Kidney glomerular epithelial cell (primary cell): ENCODE measurements around the gene DNAJC15.
A peak's percentile ranks its signal among the peaks of the same experiment; 100 is the strongest.
"Not testable (repeated sequence)": the region's sequence is repeated elsewhere in the genome, so short reads cannot be mapped to it uniquely, and the experiment has no call there.

Experiments used
- DNase-seq: peaks from one replicate; lab custom pipeline; 2025; lab: John Stamatoyannopoulos, UW

Gene DNAJC15

DNA sequence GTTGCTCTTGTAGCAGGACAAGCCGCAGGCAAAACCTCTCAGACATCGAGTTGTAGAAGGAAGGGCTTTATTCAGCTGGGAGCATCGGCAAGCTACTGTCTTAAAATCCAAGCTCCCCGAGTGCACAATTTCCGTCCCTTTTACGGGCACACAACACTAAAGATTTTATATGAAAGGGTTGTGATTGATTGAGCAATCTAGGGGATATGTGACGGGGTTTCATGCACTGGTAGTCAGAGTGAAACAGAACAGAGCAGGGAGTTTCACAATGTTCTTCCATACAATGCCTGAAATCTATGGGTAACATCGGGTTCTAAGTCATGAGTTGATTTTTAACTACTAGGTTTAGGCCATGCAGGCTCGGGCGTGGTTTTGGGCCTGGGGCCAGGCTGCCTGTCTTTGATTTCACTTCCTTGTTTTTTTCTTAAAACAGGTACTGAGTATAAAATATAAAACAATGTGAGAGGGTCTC, 22.0 kb downstream of the DNAJC15 start:
- peak; percentile 24 for DNase-seq

DNA sequence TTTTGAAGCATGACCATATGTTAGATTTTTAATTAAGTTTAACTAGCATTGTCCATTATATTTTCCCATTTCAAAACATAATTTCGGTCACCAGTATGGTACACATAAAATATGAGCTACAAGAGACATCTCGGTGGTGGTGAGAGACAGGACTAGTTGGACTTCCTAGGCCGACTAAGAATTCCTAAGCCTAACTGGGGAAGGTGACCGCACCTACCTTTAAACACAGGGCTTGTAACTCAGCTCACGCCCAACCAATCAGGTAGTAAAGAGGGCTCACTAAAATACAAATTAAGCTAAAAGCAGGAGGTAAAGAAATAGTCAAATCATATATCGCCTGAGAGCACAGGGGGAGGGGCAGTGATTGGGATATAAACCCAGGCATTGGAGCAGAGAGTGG, 22.9 kb downstream of the DNAJC15 start:
- DNase-seq, result no peak

DNA sequence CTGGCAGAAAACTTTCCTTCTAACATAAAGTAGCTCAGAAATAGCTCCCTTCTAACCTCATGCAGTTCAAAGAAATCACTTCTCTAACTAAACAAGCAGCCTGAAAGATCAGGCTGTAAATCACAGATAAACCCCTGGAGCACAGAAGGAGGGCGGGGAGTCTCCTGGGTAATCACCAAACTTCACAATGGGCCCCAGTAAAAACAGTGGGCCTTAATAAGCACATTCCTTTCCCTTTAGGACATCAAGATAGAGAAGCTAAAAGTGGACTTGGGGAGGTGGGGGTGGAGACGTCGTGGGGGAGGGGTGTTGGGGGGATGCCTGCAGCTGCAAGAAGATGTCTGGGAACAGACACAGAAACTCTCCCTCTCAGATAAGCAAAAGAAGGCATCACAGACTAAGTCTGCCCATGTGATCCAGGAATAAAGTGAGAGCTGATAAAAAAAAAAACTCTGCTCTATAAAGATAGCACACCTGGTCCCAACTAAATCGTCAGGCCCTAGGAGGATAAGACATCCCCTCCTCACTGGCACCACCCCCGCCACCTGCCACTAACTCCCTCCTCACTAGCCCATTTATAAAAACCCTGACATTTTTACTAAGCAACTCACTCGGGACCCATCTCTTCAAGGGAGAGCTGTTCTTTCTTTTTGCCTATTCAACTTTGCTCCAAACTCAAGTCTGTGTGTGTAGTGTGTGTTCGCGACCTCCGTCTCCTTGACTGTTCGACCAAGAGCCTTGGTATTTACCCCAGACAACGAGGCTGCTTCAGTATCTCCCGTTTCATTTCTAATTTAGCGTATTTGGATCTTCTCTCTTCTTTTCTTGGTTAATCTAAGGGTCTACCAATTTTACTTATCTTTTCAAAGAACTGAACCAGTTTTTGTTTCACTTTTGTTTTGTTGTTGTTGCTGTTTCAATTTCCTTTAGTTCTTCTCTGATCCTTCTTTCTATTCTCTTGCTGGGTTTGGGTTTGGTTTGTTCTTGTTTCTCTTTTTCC, 31.7 kb downstream of the DNAJC15 start:
- DNase-seq, result peak; percentile 78

DNA sequence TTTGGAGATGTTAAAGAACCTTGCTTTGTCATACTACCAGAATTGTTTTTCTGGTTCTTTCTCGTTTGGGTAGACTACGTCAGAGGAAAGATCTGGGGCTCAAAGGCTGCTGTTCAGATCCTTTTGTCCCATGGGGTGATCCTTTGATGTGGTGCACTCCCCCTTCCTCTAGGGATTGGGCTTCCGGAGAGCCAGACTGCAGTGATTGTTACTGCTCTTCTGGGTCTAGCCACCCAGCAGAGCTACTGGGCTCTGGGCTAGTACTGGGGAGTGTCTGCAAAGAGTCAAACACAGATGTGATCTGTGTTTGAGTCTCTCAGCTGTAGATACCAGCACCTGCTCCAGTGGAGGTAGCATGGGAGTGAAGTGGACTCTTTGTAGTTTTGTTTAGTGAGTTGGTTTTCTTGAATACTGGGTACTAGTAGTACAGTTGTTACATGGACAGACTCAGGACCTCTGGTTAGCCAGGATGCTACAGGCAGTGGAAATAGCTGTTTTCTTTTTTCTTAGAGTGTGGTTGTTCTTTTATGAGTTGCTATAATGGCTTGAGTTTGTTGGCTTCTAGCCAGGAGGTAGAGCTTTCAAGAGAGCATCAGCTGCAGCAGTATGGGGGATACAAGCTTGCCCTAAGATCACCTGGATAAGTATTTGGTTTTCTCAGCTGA, 34.4 kb downstream of the DNAJC15 start:
- DNase-seq, result peak; percentile 58

DNA sequence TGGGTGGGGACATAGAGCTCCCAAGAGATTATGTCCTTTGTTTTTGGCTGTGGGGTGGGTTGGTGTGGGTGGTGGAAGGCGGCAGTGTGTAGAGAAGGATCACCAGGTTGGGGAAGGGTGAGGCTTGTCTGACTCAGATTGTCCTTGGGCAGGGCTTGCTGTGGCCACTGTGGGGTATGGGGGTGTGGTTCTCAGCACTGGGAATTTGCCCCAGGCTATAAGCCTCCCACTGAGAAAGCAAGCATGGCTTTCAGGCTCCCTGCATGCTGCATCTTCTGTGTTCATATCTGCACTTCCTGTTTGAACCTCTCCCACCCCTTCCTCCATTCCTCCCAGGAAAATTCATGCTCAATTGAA, 34.9 kb downstream of the DNAJC15 start:
- DNase-seq, result peak; percentile 58

DNA sequence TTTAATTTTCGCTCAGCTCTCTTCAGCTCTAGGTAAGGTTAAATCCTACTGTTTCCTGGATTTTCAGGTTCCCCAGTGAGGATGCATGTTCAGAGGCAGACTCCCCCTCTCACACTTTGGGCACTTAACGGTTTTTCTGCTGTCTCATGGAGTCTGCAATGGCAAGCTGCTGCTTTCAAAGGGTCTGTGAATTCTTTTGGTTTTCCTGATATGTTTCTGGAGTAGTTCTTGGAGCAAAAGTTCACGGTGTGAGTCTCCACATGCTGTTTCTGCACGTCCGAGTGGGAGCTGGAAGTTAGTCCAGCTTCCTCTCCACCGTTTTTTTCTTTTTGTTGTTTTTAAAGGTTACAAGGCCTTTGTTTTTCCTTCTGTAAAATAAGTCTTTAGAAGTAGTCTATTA, 35.4 kb downstream of the DNAJC15 start:
- no peak for DNase-seq

DNA sequence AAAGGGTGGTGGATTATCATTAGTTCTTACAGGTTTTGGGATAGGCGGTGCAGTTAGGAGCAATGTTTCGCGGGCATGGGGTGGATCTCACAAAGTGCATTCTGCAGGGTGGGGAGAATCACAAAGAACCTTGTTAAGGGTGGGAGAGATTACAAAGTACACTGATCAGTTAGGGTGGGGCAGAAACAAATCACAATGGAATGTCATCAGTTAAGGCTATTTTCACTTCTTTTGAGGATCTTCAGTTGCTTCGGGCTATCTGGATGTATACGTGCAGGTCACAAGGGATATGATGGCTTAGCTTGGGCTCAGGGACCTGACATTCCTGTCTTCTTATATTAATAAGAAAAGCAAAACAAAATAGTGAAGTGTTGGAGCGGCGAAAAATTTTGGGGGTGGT, 36.4 kb downstream of the DNAJC15 start:
- DNase-seq, result not testable (repeated sequence)

DNA sequence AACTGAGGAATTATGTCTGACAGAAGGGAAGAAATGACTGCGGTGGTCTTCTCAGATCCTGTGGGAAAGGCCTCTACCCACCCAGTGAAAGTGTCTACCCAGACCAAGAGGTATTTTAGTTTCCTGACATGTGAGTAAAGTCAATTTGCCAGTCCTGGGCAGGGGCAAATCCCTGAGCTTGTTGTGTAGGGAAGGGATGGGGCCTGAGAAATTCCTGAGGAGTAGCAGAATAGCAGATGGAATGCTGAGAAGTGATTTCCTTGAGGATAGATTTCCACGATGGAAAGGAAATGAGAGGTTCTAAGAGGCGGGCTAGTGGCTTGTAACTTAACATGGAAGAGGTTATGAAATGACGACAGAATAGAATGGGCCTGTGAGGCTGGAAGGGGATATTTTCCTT, 37.4 kb downstream of the DNAJC15 start:
- not testable (repeated sequence) for DNase-seq

DNA sequence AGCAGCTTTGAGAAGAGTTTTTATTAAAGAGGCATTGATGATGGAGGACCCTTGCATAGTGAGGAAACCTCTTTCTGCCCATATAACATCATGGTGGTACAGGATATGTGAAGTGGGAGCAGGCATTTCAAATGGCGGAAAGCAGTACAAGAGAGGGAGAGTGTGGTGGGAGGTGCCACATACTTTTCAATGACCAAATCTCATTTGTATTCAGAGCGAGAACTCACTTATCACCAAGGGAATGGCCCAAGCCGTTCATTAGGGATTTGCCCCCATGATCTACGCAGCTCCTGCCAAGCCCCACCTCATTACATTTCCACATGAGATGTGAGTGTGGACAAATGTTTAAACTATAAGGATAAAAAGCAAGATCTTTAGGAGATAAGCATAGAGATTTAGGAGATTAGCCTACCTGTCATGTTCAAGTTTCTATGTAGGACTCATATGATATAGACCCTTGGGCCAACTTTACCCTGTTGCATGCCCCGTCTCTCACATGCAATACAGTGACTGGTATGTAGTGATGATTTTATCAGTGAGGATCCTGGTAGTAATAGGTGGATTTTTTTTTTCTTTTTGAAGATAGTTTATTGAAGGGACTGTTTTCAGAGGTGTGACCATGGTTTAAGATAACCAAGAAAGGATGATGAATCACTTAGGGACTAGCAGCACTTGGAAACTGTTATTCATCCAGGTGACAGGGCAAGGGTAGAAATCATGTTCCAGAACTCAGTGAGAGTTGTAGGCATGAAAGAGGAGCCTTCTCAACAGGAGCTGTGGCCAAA, 38.3 kb downstream of the DNAJC15 start:
- DNase-seq, result no peak

DNA sequence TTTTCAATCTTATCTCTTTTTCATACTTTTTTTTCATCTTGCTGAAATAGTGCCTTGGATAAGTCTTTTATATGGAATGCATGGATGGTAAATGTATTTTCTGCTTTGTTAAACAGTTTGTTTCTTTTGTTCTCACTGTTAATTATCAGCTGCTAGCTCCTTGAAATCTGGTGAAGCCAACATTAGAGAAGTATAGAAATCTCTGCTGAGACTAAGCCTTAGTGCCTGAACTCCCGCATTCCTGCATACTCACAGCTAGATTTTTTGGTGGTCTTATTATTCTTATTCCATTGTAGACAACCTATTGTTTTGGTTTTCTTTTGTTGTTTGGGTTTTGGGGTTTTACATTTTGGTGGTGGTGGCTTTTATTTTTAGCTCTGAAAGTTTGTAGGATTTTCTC, 48.4 kb downstream of the DNAJC15 start:
- DNase-seq, result no peak

DNA sequence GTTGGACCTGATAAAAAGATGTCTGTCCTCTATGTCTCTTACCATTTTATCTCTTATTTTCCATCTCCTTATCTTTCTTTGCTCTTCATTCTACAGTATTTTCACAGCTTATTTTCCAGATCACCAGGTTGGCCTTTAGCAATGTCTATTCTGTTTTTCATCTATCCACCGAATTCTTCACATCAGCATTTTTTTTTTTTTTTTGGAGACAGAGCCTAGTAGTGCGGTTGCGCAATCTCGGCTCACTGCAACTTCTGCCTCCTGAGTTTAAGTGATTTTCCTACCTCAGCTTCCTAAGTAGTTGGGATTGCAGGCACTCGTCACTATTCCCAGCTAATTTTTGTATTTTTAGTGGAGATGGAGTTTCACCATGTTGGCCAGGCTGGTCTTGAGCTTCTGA, 49.0 kb downstream of the DNAJC15 start:
- DNase-seq, result no peak

DNA sequence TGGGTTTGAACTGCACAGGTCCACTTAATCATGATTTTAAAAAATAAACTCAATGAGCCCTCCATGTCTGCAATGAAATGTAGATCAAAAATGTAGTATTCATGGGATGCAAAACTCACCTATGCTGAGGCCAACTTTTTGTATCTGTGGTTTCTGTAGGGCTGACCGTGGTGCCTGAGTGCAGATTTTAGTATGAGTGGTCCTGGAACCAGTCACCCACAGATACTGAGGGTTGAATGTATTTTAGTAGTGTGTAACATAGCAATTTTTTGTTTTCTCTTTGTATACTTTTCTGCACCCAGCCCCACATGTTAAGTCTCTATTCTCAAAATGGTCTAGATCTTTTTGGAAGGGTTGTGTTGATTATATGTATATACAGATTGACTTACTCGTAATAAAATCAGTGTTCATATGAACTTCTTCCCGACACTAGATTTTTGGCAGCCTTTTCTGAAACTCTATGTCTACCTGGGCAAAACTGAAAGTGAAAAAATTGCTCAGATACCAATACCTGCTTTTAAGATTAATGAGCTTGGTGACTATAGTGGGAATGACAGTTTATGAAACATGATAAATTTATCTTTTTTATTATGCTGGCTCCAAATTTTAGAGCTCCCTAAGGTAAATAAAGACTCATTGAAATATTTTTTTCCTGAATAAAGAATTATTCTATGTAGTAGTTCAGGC, 51.6 kb downstream of the DNAJC15 start:
- no peak for DNase-seq

DNA sequence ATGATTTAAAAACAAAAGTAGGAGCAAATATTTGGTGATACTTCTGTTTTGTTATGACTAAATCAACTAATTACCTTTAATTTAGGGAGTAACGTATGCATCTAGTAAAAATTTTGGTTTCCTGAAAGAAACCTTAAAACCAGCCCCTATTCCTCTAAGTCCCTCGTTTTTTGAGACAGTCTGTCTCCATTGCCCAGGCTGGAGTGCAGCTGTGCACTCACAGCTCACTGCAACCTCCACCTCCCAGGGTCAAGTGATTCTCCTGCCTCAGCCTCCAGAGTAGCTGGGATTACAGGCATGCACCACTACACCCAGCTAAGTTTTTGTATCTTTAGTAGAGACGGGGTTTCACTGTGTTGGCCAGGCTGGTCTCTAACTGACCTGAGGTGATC, 52.1 kb downstream of the DNAJC15 start:
- not testable (repeated sequence) for DNase-seq

DNA sequence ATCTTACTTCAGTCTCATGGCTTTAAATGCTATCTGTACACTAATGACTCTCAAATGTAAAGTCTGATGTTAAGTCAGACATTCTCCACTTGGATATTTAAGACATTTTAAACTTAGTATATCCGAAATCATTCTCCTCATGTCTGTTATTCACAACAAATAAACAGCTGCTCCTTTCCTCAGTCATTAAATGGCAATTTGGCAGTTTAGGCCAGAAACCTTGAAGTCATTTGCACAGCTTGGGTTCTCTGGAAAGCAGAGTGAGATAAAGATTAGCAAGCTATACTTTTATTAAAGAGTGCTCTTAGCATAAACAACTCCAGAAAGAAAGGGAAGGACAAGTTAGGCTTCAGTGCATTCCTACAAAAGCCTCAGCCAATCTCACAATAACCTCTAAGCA, 53.7 kb downstream of the DNAJC15 start:
- DNase-seq, result no peak

DNA sequence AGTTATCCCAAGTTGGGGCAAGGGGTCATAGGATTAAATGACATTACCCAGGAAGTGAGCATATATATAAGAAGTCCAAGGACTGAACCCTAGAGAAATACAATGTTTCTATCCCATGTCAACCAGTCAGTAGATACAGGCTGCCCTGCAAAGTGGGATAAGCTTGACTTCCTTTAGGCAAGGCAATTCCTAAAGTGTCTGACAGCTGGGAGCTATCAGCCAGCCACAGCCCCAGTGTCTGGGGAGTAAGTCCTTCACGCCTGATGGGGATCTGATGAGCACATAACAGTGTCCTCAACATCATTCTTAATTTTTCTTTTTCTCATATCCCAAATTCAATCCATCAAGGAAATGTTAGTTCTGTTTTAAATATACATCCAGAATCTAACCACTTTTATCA, 54.1 kb downstream of the DNAJC15 start:
- DNase-seq, result no peak

DNA sequence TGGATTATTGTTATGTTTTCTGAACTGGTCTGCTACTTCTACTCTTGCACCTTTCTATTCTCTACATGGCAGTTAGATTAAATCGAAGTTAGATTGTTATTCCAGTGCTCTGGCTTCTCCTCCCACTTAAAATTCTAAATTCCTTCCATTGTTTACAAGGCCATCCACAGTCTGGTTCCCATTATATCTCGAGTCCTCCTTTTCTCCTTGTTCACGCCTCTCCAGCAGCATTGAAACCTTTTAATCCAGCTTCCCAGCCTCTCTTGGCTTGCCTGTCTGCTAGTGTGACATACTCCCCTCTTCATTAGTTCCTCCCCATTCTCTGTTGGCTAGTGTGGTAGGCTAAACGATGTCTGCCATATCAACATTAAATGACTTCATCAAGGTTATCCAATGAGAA, 54.5 kb downstream of the DNAJC15 start:
- no peak for DNase-seq

DNA sequence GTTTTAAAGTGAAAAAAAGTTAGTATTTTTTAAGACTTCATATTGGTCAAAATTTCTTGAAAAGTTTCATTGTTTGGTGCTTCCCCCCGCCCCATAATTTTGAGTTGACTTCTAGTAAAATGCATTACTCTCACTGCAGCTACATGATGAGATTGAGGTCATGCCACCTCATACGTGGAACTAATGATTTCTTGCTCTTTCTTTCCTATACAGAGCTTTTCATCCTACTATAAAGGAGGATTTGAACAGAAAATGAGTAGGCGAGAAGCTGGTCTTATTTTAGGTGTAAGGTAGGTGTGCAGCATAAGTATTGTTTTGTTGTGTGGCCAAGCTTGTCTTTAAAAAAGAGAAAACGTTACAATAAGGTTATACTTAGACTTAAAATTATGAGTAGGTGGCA, 55.0 kb downstream of the DNAJC15 start:
- no peak for DNase-seq

DNA sequence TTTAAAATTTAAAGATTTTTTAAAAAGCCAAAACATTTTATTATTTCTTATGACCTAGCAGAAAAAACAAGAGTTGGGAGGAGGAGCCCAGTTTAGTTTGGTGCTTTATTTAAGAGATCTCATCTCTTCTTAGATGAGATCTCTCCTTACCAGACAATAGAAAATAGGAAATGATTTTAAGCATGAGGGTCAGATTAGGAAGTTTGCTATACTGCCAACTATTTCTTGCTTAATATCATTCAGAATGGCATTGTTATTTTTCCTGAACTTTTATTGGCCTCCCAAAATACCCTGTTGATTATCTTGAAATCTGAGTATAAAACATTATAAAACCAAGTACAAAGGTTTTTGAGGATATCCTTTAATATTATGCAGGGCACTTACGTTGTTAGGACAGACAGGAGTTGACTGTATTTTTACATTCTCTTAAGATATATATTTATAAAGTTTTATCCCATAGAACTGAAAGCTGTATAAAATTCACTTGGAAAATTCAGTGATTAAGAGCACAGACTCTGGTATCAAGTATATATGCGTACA, 56.1 kb downstream of the DNAJC15 start:
- DNase-seq, result no peak

DNA sequence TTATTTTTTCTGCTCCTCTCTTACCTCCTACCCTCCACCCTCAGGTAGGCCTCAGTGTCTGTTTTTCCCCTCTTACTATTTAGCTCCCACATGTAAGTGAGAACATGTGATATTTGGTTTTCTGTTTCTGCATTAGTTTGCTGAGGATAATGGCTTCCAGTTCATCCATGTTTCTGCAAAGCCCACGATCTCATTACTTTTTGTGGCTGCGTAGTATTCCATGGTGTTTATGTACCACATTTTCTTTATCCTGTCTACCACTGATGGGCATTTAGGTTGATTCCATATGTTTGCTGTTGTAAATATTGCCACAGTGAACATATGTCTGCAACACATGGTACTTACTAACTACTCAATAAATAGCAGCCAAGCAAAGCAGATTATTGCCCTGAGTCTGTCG, 56.8 kb downstream of the DNAJC15 start:
- no peak for DNase-seq

DNA sequence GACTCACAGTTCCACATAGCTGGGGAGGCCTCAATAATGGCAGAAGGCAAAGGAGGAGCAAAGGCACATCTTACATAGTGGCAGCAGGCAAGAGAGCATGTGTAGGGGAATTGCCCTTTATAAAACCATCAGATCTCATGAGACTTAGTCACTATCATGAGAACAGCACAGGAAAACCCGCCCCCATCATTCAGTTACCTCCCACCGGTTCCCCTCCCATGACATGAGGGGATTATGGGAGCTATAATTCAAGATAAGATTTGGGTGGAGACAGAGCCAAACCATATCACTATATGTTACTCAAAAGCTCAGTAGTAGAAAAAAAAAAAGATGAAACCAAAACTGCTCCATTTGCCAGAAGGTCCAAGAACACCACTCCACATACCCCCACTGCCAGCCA, 58.5 kb downstream of the DNAJC15 start:
- DNase-seq, result no peak

DNA sequence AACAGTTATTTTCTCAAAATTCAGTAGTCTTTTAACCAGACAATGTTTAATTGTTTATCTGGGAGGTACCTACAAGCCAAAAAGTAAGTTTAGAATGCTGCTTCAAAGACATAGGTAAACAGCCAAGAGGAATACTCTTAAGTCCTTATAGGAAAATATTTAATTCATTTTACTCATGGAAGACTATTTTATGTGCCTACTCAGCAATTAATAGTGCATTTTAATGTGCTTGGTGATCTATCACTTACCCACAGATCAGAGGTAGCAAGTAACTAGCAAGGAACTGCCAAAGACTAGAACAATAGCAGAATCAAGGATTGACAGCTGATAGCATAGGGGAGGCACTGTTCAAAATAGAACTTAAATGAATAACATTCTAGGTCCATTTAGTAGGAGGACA, 60.4 kb downstream of the DNAJC15 start:
- no peak for DNase-seq

DNA sequence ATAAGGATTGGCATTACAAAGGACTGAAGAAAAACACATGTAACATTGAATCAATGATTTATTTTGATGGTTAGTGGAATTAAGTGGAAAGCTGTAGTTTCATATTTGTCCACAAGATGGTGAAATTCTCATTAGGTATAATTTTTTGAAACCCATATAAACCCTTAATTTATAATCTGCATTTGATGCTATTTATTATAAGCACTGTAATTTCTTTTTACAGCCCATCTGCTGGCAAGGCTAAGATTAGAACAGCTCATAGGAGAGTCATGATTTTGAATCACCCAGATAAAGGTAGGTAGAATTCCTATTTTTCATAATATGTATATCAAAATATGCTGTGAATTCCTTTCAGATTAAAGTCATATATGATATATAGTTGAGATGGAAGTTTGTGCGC, 62.2 kb downstream of the DNAJC15 start:
- DNase-seq, result no peak
